NCI-H2107 treated with DMSO at 0.1 percent for 48 hours (cell line): Measurements from ENCODE around the gene VAMP8.
"Not testable (repeated sequence)": the region's sequence is repeated elsewhere in the genome, so short reads cannot be mapped to it uniquely, and the experiment has no call there.

ENCODE experiments used
- DNase-seq: peaks from one replicate; lab custom pipeline; 2025; ENCODE audit not compliant: unreplicated experiment; lab: John Stamatoyannopoulos, UW

VAMP8 gene

GRCh38 chr2:85615413-85615728 is 38.0 kb downstream of the VAMP8 start:
- DNase-seq: no peak

DNA sequence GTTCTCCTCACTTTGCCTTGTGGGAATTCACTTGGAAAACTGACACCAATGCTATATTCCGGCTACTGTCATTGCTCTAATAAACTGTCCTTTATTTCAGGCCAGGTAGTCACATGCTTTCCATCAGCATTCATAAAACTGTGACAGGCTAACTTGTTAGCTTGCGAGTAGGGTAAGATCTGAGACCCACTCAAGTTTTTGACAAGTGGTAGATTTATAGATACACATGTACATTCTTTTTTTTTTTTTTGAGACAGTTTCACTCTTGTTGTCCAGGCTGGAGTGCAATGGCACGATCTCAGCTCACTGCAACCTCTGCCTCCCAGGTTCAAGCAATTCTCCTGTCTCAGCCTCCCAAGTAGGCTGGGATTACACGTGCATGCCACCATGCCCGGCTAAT is 40.3 kb downstream of the VAMP8 start:
- not testable (repeated sequence) for DNase-seq

- DNase-seq: no peak
Measured at GRCh38 chr2:85619617-85620016, 42.2 kb downstream of the VAMP8 start.

GRCh38 chr2:85621338-85621737 is 44.0 kb downstream of the VAMP8 start:
- no peak for DNase-seq

- DNase-seq: no peak
Measured at GRCh38 chr2:85623991-85624390, 46.6 kb downstream of the VAMP8 start.

DNA sequence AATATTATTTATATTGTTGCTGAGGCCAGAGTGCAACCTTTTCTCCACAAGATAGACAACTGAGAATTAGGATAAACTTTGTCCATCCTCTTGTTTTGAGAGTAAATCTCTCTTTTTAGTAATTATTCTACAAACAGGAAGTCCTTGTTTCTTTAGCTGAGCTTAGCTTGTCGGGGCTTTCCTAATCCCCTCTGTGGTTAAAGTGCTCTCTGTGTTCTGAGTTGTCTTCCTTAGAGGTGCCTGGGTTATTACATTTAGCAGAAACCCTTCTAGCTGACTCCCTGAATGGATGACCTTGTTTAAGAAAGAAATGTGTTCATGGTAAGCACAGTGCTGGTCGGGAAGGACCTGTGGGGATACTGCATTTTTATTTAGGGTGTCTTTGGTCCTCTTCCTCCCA is 51.3 kb downstream of the VAMP8 start:
- DNase-seq: no peak

DNA sequence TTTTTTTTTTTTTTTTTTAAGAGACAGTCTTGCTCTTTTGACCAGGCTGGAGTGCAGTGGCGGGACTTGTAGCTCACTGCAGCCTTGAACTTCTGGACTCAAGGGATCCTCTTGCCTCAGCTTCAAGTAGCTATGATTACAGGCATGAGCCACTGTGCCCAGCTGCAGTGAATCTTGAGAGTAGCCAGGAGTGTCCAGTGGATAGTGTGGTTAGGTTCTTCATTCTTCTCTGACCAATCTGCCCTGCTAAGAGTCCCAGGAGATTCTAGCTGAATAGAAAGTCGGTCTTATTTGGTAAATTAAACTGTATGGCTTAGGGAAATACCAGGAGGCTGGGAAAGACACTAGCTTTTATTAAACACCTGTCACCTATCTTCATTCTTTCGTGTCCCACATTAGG is 53.9 kb downstream of the VAMP8 start:
- DNase-seq: no peak
